GM12878 (cell line): ENCODE data around the gene MSLN. TPM values are rescaled to one million over a fixed set of nuclear protein-coding genes. Genes with fewer than 3 reads are reported as not detected.

Experiments
- ATAC-seq: fragments of 200-7000 bp; cut with Tn5 transposase; 3 replicates; pipeline ENCODE4 v1.9.1; 2020; ENCODE audit warnings: mild to moderate bottlenecking, moderate library complexity
- BruUV-seq: library from RNA; stranded (reverse); fragments of 400-500 nt; replicated peaks from 2 replicates; lab custom pipeline; 2021; lab: Mats Ljungman, UMichigan
- CTCF ChIA-PET: fragments of 300-600 bp; sonication (Branson Sonifier 250); formaldehyde crosslinking; extraction: SDS; loops from one replicate; lab custom pipeline; 2021; ENCODE audit warnings: inconsistent platforms; lab: Yijun Ruan, JAX
- POLR2A ChIA-PET: fragments of 350-600 bp; formaldehyde crosslinking; extraction: SDS; loops from one replicate; lab custom pipeline; 2021; ENCODE audit warnings: inconsistent platforms; lab: Charles Lee
- RAD21 ChIA-PET: fragments of 300-600 bp; sonication (Branson Sonifier 250); formaldehyde crosslinking; loops from one replicate; lab custom pipeline; 2023; ENCODE audit warnings: antibody characterized with exemption; ENCODE audit not compliant: unreplicated experiment; lab: Charles Lee
- SMC1A ChIA-PET: fragments of 300-600 bp; sonication (Branson Sonifier 250); formaldehyde crosslinking; loops from one replicate; lab custom pipeline; 2023; ENCODE audit not compliant: unreplicated experiment, uncharacterized antibody; lab: Charles Lee
- DNase-seq: peaks from one replicate; pipeline ENCODE4 v3.0.0-alpha.2; 2011; ENCODE audit warnings: low read depth, low spot score
- FAIRE-seq: peaks from 3 replicates; lab custom pipeline; 2011; peaks lifted over from hg19 to GRCh38; lab: Jason Lieb, UNC
- H2AFZ ChIP-seq: 2 replicates; pipeline ENCODE4 v1.6.0; 2011; ENCODE audit warnings: low read depth, low read length, control low read depth; ENCODE audit not compliant: control insufficient read depth
- H3K27ac ChIP-seq: 2 replicates; pipeline ENCODE4 v1.5.1; 2011; ENCODE audit warnings: control low read depth; ENCODE audit not compliant: control insufficient read depth, insufficient read depth
- H3K27me3 ChIP-seq, 2 experiments: replicated peaks in 1 of 2; 2 replicates each; pipeline versions ENCODE4 v1.6.0 to v1.6.1; 2011; ENCODE audit warnings: low read length in 1 of 2; ENCODE audit not compliant: control insufficient read depth in 2 of 2, insufficient read depth in 2 of 2
- H3K36me3 ChIP-seq, 2 experiments: 2 replicates each; pipeline ENCODE4 v1.5.1; 2011; ENCODE audit warnings: low read length in 1 of 2; ENCODE audit not compliant: control insufficient read depth in 2 of 2, insufficient read depth in 2 of 2
- H3K4me1 ChIP-seq: 2 replicates; pipeline ENCODE4 v1.6.1; 2011; ENCODE audit warnings: mild to moderate bottlenecking, low read length, moderate library complexity, mixed read lengths; ENCODE audit not compliant: control insufficient read depth, insufficient read depth
- H3K4me2 ChIP-seq: 2 replicates; pipeline ENCODE4 v1.6.0; 2011; ENCODE audit warnings: control low read depth; ENCODE audit not compliant: control insufficient read depth, insufficient read depth
- H3K4me3 ChIP-seq: fragments of 200-600 bp; sonication (generic); 2 replicates; pipeline ENCODE4 v1.5.1; 2016
- H3K79me2 ChIP-seq: 2 replicates; pipeline ENCODE4 v1.6.0; 2011; ENCODE audit warnings: low read length; ENCODE audit not compliant: control insufficient read depth, insufficient read depth
- H3K9ac ChIP-seq: 2 replicates; pipeline ENCODE4 v1.8.0; 2011; ENCODE audit warnings: low read length, control low read depth, mixed read lengths; ENCODE audit not compliant: control insufficient read depth, insufficient read depth
- H3K9me3 ChIP-seq: replicated peaks from 3 replicates; pipeline ENCODE4 v1.5.1; 2011; ENCODE audit warnings: mild to moderate bottlenecking, low read length; ENCODE audit not compliant: control insufficient read depth, insufficient read depth
- H4K20me1 ChIP-seq: 2 replicates; pipeline ENCODE4 v1.6.0; 2011; ENCODE audit not compliant: control insufficient read depth, insufficient read depth
- ASH2L ChIP-seq: fragments of 300-600, 200-600 bp; sonication (generic); IDR thresholded peaks from 2 replicates; pipeline ENCODE4 v1.6.1; 2017; ENCODE audit warnings: low read depth, mild to moderate bottlenecking, borderline replicate concordance
- BCLAF1 ChIP-seq: fragments of 450-650 bp; IDR thresholded peaks from 2 replicates; pipeline ENCODE4 v1.6.1; 2017; ENCODE audit warnings: antibody characterized with exemption, mild to moderate bottlenecking, moderate library complexity
- CHD2 ChIP-seq: IDR thresholded peaks from 2 replicates; pipeline ENCODE4 v1.6.1; 2011; ENCODE audit warnings: low read depth, low read length, improper control_type of control experiment, borderline replicate concordance
- E2F8 ChIP-seq: fragments of 450-650 bp; IDR thresholded peaks from 2 replicates; pipeline ENCODE4 v1.6.1; 2018; ENCODE audit warnings: mild to moderate bottlenecking, low read depth, moderate library complexity; ENCODE audit not compliant: partially characterized antibody
- ESRRA ChIP-seq: IDR thresholded peaks from 2 replicates; pipeline ENCODE4 v1.6.1; 2012; ENCODE audit warnings: mild to moderate bottlenecking, low read length, improper control_type of control experiment
- FOS ChIP-seq: IDR thresholded peaks from 3 replicates; pipeline ENCODE4 v1.6.1; 2011; ENCODE audit warnings: borderline replicate concordance; ENCODE audit not compliant: insufficient read length; ENCODE audit errors: extremely low read depth
- FOXM1 ChIP-seq: IDR thresholded peaks from 2 replicates; pipeline ENCODE4 v1.6.1; 2012; ENCODE audit warnings: low read depth, mild to moderate bottlenecking, inconsistent platforms, low read length, moderate library complexity
- NBN ChIP-seq: fragments of 450-650 bp; IDR thresholded peaks from 2 replicates; pipeline ENCODE4 v1.6.1; 2016
- SRF ChIP-seq, 2 experiments: IDR thresholded peaks; 2 replicates each; pipeline ENCODE4 v1.6.1; 2011; ENCODE audit warnings: low read depth in 2 of 2, low read length in 2 of 2, mild to moderate bottlenecking in 1 of 2, moderate library complexity in 1 of 2
- USF1 ChIP-seq: IDR thresholded peaks from 2 replicates; pipeline ENCODE4 v1.6.1; 2011; ENCODE audit warnings: borderline replicate concordance, low read depth, mild to moderate bottlenecking, moderate library complexity, mixed read lengths, low read length; ENCODE audit not compliant: insufficient read depth; ENCODE audit errors: extremely low read length
- WGBS: methylation state at CpG from one replicate; pipeline ENCODE4 v1.1.6; 2016; ENCODE audit warnings: low lambda C conversion rate; ENCODE audit not compliant: insufficient replicate concordance, insufficient coverage; ENCODE audit errors: missing lambda C conversion rate; 5-methylcytosine and 5-hydroxymethylcytosine counted together
- in situ Hi-C: fragments of 300-500 bp; cut with MboI; formaldehyde crosslinking; loops from 9 replicates; pipeline ENCODE4 v1.14.3; 2018; ENCODE audit warnings: mixed read lengths
- intact Hi-C: fragments of 100-400 bp; cut with micrococcal nuclease; formaldehyde crosslinking; loops from one replicate; pipeline ENCODE4 v1.14.2; 2022; ENCODE audit not compliant: unreplicated experiment
- polyA plus RNA-seq, 11 experiments: library from polyadenylated mRNA; depleted of rRNA in 4 of 11; unstranded in 6 of 11; stranded (reverse) in 5 of 11; fragments of >200 nt; fragmentation: Nextera tagmentation in 4 of 11; fragmentation: Illumina TruSeq in 1 of 11; extraction: Ambion mirVana in 4 of 11; extraction: Trizol in 1 of 11; gene quantifications; 1 replicate in 1 of 11; 2 replicates in 10 of 11; pipeline versions ENCODE4 v1.2.1 to v1.2.3, GENCODE V29; 2011 to 2016; ENCODE audit warnings: inconsistent platforms in 2 of 11, missing spikeins in 2 of 11, low read depth in 1 of 11
- total RNA-seq, 4 experiments: library from RNA; depleted of rRNA in 3 of 4; stranded (reverse); fragments of >200 nt in 3 of 4; fragmentation: Illumina TruSeq in 1 of 4; extraction: Trizol in 1 of 4; gene quantifications; 2 replicates each; pipeline versions ENCODE4 v1.2.1 to v1.2.3, GENCODE V29; 2013 to 2021
- TF ChIP-seq, protein P1 (sequence below): IDR thresholded peaks from 2 replicates; pipeline ENCODE4 v1.6.1; 2012; ENCODE audit warnings: mild to moderate bottlenecking, low read depth, low read length

Gene MSLN
- total and polyA plus RNA-seq, 10 of the 15 experiments (the other 5 are each of a cell fraction or from before 2014, with no cell fraction given): 0.08 TPM; not detected in 9

DNA sequence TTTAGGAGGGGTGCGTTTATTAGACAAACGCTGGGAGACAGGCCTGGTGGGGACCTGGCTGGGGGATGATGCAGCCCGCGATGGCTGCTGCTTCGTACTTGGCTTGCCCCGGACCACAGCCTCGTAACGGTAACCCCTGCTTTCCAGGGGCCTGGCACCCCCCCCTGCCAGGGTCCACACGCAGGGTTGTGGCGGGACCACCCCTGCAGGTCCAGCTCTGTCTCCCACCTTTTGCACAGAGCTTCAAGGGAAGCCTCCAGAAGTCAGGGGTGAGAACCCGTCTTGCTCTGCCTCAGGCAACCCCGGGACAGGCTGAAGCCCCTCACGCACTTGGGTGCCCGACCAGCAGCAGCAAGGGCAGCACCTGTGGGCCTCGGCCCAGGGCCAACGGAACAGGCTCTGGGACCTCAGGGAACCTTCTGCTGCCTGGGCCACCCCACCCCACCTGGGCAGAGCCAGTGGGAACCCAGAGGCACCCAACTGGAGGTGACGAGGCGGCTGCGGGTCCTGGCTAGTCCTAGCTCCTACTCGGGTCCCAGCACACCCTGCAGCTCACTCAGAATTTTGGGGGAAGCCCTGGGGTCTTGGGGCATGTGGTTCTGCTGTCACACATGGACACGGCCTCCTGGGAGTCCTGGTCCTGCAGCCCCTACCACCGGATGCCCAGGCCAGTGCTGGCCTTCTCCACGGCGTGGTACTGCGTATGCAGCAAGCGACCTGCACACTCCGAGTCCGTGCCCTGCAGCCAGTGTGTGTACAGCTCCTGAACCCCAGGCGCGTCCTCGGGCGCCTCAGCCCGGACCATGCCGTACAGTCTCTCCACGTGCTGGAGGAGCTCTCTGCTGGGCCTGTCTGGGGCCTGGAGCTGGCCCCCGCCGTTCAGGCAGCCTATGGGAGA lies 30.5 kb upstream of the MSLN start:
- no peak for DNase-seq
- no peak for TF ChIP-seq ASH2L
- TF ChIP-seq, protein P1, sequence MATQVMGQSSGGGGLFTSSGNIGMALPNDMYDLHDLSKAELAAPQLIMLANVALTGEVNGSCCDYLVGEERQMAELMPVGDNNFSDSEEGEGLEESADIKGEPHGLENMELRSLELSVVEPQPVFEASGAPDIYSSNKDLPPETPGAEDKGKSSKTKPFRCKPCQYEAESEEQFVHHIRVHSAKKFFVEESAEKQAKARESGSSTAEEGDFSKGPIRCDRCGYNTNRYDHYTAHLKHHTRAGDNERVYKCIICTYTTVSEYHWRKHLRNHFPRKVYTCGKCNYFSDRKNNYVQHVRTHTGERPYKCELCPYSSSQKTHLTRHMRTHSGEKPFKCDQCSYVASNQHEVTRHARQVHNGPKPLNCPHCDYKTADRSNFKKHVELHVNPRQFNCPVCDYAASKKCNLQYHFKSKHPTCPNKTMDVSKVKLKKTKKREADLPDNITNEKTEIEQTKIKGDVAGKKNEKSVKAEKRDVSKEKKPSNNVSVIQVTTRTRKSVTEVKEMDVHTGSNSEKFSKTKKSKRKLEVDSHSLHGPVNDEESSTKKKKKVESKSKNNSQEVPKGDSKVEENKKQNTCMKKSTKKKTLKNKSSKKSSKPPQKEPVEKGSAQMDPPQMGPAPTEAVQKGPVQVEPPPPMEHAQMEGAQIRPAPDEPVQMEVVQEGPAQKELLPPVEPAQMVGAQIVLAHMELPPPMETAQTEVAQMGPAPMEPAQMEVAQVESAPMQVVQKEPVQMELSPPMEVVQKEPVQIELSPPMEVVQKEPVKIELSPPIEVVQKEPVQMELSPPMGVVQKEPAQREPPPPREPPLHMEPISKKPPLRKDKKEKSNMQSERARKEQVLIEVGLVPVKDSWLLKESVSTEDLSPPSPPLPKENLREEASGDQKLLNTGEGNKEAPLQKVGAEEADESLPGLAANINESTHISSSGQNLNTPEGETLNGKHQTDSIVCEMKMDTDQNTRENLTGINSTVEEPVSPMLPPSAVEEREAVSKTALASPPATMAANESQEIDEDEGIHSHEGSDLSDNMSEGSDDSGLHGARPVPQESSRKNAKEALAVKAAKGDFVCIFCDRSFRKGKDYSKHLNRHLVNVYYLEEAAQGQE: no peak
- TF ChIP-seq FOS: no peak
- TF ChIP-seq ESRRA: no peak
- TF ChIP-seq SRF (IDR thresholded peaks at IDR 0.05; ENCODE audit: low read depth in 2 of 2, low read length in 2 of 2): no peak
- TF ChIP-seq NBN: no peak
- TF ChIP-seq FOXM1: no peak
- no peak for TF ChIP-seq CHD2
- TF ChIP-seq BCLAF1: no peak
- TF ChIP-seq E2F8: no peak
- no peak for TF ChIP-seq USF1

More for the DNA sequence above, 30.5 kb upstream of the MSLN start:
- WGBS: 93% methylated on average over 37 of the region's 37 CpGs
- ChIA-PET POLR2A (interaction anchor here (1.4 to 6.3 kb wide), 2 partner anchors 8 to 9 kb away, joined by 6 to 60 read pairs; partner anchors contain the start of genes ANTKMT and CIAO3), SMC1A (no interaction called here), RAD21 (no interaction called here), CTCF (interaction anchor here (0.7 to 1.4 kb wide), 4 partner anchors 10 to 882 kb away, joined by 3 to 6 read pairs (median 4); partner anchors contain the start of genes CIAO3 and IFT140)
- H4K20me1 ChIP-seq: no peaks in the 10 kb centered on the region
- FAIRE-seq (no peak), ATAC-seq (no peak)
- H3K4me1 ChIP-seq: peaks cover 15% of the 10 kb centered on the region
- H3K27ac ChIP-seq: no peak overlapping the region
- H3K36me3 ChIP-seq: peaks cover 2 to 7% of the 10 kb centered on the region in 2 experiments; a peak in 3 of 4 replicates
- no peak overlapping the region for H2AFZ ChIP-seq
- H3K9ac ChIP-seq: no peak overlapping the region
- H3K79me2 ChIP-seq: no peaks in the 10 kb centered on the region; the same call in 1 of the 2 replicates
- H3K9me3 ChIP-seq: no peaks in the 10 kb centered on the region
- no peak overlapping the region for H3K4me2 ChIP-seq
- H3K4me3 ChIP-seq: no peak overlapping the region
- H3K27me3 ChIP-seq: no peaks in the 10 kb centered on the region
- in situ Hi-C loops: no loop called here
- intact Hi-C loops: no loop called here
- no TSS peak for BruUV-seq
